ENCODE measurements around the gene RBM26.

DNA sequence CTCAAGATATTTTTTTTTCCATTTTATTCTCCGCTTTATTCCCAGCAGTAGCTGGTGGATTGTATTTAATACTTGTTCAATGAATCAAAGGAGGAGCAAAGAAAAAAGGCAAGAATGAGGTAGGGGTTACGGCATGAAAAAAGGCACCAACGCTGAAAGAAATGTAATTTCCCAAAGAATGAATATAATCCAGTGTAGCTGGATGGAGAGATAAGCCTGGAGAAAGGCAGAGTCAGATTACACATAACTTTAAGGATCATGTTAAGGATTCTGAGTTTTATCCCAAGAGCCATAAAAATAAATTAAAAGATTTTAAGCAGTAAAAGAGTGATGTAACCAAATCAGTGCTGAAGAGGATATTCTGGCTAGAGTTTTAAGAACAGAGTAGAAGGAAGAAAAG lies 67.7 kb downstream of the RBM26 start:
- TF ChIP-seq, protein P1, sequence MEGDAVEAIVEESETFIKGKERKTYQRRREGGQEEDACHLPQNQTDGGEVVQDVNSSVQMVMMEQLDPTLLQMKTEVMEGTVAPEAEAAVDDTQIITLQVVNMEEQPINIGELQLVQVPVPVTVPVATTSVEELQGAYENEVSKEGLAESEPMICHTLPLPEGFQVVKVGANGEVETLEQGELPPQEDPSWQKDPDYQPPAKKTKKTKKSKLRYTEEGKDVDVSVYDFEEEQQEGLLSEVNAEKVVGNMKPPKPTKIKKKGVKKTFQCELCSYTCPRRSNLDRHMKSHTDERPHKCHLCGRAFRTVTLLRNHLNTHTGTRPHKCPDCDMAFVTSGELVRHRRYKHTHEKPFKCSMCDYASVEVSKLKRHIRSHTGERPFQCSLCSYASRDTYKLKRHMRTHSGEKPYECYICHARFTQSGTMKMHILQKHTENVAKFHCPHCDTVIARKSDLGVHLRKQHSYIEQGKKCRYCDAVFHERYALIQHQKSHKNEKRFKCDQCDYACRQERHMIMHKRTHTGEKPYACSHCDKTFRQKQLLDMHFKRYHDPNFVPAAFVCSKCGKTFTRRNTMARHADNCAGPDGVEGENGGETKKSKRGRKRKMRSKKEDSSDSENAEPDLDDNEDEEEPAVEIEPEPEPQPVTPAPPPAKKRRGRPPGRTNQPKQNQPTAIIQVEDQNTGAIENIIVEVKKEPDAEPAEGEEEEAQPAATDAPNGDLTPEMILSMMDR (IDR thresholded peaks at IDR 0.05; ENCODE audit: low read depth, low read length, missing input control), result no peak
- no peak for TF ChIP-seq RAD21 (IDR thresholded peaks at IDR 0.05)
- no peak for TF ChIP-seq TAF1 (conservative IDR thresholded peaks at IDR 0.05)
- no peak for TF ChIP-seq REST (IDR thresholded peaks at IDR 0.05)
- no peak for TF ChIP-seq EGR1 (IDR thresholded peaks at IDR 0.05; ENCODE audit: low read depth in 2 of 2)
- TF ChIP-seq SP1 (IDR thresholded peaks at IDR 0.05), result no peak
- no peak for TF ChIP-seq FOXA1 (IDR thresholded peaks at IDR 0.05)
- no peak for TF ChIP-seq YY1 (IDR thresholded peaks at IDR 0.05)
- TF ChIP-seq RXRA (IDR thresholded peaks at IDR 0.05), result no peak
- TF ChIP-seq, protein P2, sequence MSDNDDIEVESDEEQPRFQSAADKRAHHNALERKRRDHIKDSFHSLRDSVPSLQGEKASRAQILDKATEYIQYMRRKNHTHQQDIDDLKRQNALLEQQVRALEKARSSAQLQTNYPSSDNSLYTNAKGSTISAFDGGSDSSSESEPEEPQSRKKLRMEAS (IDR thresholded peaks at IDR 0.05), result no peak
- no peak for TF ChIP-seq ATF3 (IDR thresholded peaks at IDR 0.05)
- no peak for TF ChIP-seq ZBTB33 (IDR thresholded peaks at IDR 0.05)
